GM12865 (cell line): Measurements from ENCODE around the gene PRLR.

ENCODE experiments used
- DNase-seq: peaks from one replicate; pipeline ENCODE4 v3.0.0; 2010; ENCODE audit warnings: low read depth
- H3K4me3 ChIP-seq: 2 replicates; pipeline ENCODE4 v1.5.1; 2011; ENCODE audit warnings: mild to moderate bottlenecking, low read depth, low read length, control low read depth
- CTCF ChIP-seq: IDR thresholded peaks from 2 replicates; pipeline ENCODE4 v1.5.1; 2011; ENCODE audit warnings: low read length, control low read depth, low read depth, inconsistent platforms; ENCODE audit not compliant: insufficient read depth; ENCODE audit errors: missing control alignments

The PRLR gene

GRCh38 chr5:35201291-35201690 lies 29.0 kb downstream of the PRLR start:
- DNase-seq = no peak
- TF ChIP-seq CTCF = no peak
- no peak overlapping the region for H3K4me3 ChIP-seq

GRCh38 chr5:35199886-35200285 lies 30.4 kb downstream of the PRLR start:
- DNase-seq = no peak
- H3K4me3 ChIP-seq = no peak overlapping the region
- TF ChIP-seq CTCF = no peak

GRCh38 chr5:35198686-35199085 lies 31.6 kb downstream of the PRLR start:
- H3K4me3 ChIP-seq = no peak overlapping the region
- DNase-seq = no peak
- no peak for TF ChIP-seq CTCF

- no peak for DNase-seq
- H3K4me3 ChIP-seq = no peak overlapping the region
- no peak for TF ChIP-seq CTCF
Measured at GRCh38 chr5:35198075-35198474, 32.2 kb downstream of the PRLR start.

- H3K4me3 ChIP-seq = no peak overlapping the region
- no peak for TF ChIP-seq CTCF
Measured at GRCh38 chr5:35197351-35197750, 32.9 kb downstream of the PRLR start.

GRCh38 chr5:35195472-35195852 lies 34.8 kb downstream of the PRLR start:
- TF ChIP-seq CTCF = no peak
- H3K4me3 ChIP-seq = no peak overlapping the region

More at GRCh38 chr5:35197351-35197750, 32.9 kb downstream of the PRLR start:
- DNase-seq = no peak

GRCh38 chr5:35194635-35195471 lies 35.4 kb downstream of the PRLR start:
- no peak for TF ChIP-seq CTCF
- H3K4me3 ChIP-seq = no peak overlapping the region
- DNase-seq = peak; percentile 38

More at GRCh38 chr5:35195472-35195852, 34.8 kb downstream of the PRLR start:
- DNase-seq = no peak
